ENCODE results near the gene LRRC9.
"Not testable (repeated sequence)": the region's sequence is repeated elsewhere in the genome, so short reads cannot be mapped to it uniquely, and the experiment has no call there.

The LRRC9 gene

GRCh38 chr14:59939828-59940227 lies 19.9 kb downstream of the LRRC9 start:
- Histone ChIP-seq H3K4me2 (ENCODE audit: low read depth, low read length, poor library complexity, severe bottlenecking) (peak overlapping the region; percentile 28), H3K36me3 (ENCODE audit: low read length) (0 out of 2 replicates have a peak, but pooled peaks cover 3% of the 10 kb centered on the region), H3K9me2 (replicated peaks; ENCODE audit: insufficient read depth, low read length) (no peaks in the 10 kb centered on the region), H4K20me1 (ENCODE audit: low read depth, low read length) (no peaks in the 10 kb centered on the region), H3K9ac (ENCODE audit: low read length) (no peak overlapping the region), H3K27me3 (ENCODE audit: low read length) (no peaks in the 10 kb centered on the region), H3K79me2 (ENCODE audit: insufficient read depth, low read length) (no peaks in the 10 kb centered on the region), H3K9me3 (ENCODE audit: insufficient read depth, low read length) (no peaks in the 10 kb centered on the region), H3K4me3 (ENCODE audit: insufficient read depth, low read length, poor library complexity, severe bottlenecking) (no peak overlapping the region), H3F3A (ENCODE audit: insufficient read depth) (peaks cover 25% of the 10 kb centered on the region), H2AFZ (ENCODE audit: low read depth, low read length, severe bottlenecking) (no peak overlapping the region), H3K27ac (ENCODE audit: low read depth, low read length) (no peak overlapping the region)
- TF ChIP-seq EZH2phosphoT487 (conservative IDR thresholded peaks at IDR 0.05; ENCODE audit: low read length) = no peak
- TF ChIP-seq, protein P1, sequence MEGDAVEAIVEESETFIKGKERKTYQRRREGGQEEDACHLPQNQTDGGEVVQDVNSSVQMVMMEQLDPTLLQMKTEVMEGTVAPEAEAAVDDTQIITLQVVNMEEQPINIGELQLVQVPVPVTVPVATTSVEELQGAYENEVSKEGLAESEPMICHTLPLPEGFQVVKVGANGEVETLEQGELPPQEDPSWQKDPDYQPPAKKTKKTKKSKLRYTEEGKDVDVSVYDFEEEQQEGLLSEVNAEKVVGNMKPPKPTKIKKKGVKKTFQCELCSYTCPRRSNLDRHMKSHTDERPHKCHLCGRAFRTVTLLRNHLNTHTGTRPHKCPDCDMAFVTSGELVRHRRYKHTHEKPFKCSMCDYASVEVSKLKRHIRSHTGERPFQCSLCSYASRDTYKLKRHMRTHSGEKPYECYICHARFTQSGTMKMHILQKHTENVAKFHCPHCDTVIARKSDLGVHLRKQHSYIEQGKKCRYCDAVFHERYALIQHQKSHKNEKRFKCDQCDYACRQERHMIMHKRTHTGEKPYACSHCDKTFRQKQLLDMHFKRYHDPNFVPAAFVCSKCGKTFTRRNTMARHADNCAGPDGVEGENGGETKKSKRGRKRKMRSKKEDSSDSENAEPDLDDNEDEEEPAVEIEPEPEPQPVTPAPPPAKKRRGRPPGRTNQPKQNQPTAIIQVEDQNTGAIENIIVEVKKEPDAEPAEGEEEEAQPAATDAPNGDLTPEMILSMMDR (IDR thresholded peaks at IDR 0.05; ENCODE audit: insufficient read depth, low read length, poor library complexity, severe bottlenecking) = no peak

- not testable (repeated sequence) for H3K36me3 ChIP-seq (ENCODE audit: low read length); H3K4me3 ChIP-seq (ENCODE audit: insufficient read depth, low read length, poor library complexity, severe bottlenecking); H3K9me3 ChIP-seq (ENCODE audit: insufficient read depth, low read length); H3K27me3 ChIP-seq (ENCODE audit: low read length); H3K9me2 ChIP-seq (replicated peaks; ENCODE audit: insufficient read depth, low read length); H3K79me2 ChIP-seq (ENCODE audit: insufficient read depth, low read length); H4K20me1 ChIP-seq (ENCODE audit: low read depth, low read length)
- peak overlapping the region; percentile 86 for H3K27ac ChIP-seq (ENCODE audit: low read depth, low read length)
- H3K4me2 ChIP-seq (ENCODE audit: low read depth, low read length, poor library complexity, severe bottlenecking) = peak overlapping the region; percentile 66
- peak overlapping the region; percentile 32; the same call in 1 of the 2 replicates for H3K9ac ChIP-seq (ENCODE audit: low read length)
- peak overlapping the region; percentile 56 for H2AFZ ChIP-seq (ENCODE audit: low read depth, low read length, severe bottlenecking)
- peaks cover 32% of the 10 kb centered on the region for H3F3A ChIP-seq (ENCODE audit: insufficient read depth)
Observed at GRCh38 chr14:59942296-59942862, 22.4 kb downstream of the LRRC9 start.

DNA sequence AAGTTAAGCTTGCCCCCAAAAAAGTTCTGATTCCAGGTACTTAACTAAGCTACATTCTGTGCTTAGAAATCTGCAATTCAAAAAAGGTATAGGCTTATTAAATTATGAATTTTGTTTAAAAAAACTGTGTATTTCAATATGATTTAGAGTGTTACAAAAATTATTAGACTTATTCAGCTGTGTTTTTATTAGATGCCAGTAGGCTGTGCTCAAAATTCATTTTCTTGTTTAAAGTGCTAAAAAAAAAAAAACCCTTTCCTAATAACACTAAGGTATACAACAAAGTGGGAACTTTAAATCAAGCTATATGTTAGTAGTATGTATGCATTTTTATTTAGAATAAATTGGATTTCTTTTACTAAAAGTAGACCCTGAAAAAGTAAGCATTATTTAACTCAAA lies 25.0 kb downstream of the LRRC9 start:
- Histone ChIP-seq H3K9me2 (replicated peaks; ENCODE audit: insufficient read depth, low read length) (no peaks in the 10 kb centered on the region), H4K20me1 (ENCODE audit: low read depth, low read length) (no peaks in the 10 kb centered on the region), H3K27ac (ENCODE audit: low read depth, low read length) (peak overlapping the region; percentile 86), H3K9me3 (ENCODE audit: insufficient read depth, low read length) (no peaks in the 10 kb centered on the region), H3F3A (ENCODE audit: insufficient read depth) (peaks cover 29% of the 10 kb centered on the region), H2AFZ (ENCODE audit: low read depth, low read length, severe bottlenecking) (peak overlapping the region; percentile 56), H3K27me3 (ENCODE audit: low read length) (no peaks in the 10 kb centered on the region), H3K36me3 (ENCODE audit: low read length) (0 out of 2 replicates have a peak, but pooled peaks cover 3% of the 10 kb centered on the region), H3K4me3 (ENCODE audit: insufficient read depth, low read length, poor library complexity, severe bottlenecking) (no peak overlapping the region), H3K79me2 (ENCODE audit: insufficient read depth, low read length) (no peaks in the 10 kb centered on the region), H3K9ac (ENCODE audit: low read length) (peak overlapping the region; percentile 32; the same call in 1 of the 2 replicates), H3K4me2 (ENCODE audit: low read depth, low read length, poor library complexity, severe bottlenecking) (peak overlapping the region; percentile 66)
- TF ChIP-seq, protein P1 (IDR thresholded peaks at IDR 0.05; ENCODE audit: insufficient read depth, low read length, poor library complexity, severe bottlenecking) = peak; percentile 42
- no peak for TF ChIP-seq EZH2phosphoT487 (conservative IDR thresholded peaks at IDR 0.05; ENCODE audit: low read length)

- H3K4me3 ChIP-seq (ENCODE audit: insufficient read depth, low read length, poor library complexity, severe bottlenecking); H3K9me3 ChIP-seq (ENCODE audit: insufficient read depth, low read length); H3K27me3 ChIP-seq (ENCODE audit: low read length); H3K4me2 ChIP-seq (ENCODE audit: low read depth, low read length, poor library complexity, severe bottlenecking); H3K9ac ChIP-seq (ENCODE audit: low read length); H4K20me1 ChIP-seq (ENCODE audit: low read depth, low read length); H3K36me3 ChIP-seq (ENCODE audit: low read length); H3K9me2 ChIP-seq (replicated peaks; ENCODE audit: insufficient read depth, low read length); H3F3A ChIP-seq (ENCODE audit: insufficient read depth); H3K79me2 ChIP-seq (ENCODE audit: insufficient read depth, low read length); H3K27ac ChIP-seq (ENCODE audit: low read depth, low read length); H2AFZ ChIP-seq (ENCODE audit: low read depth, low read length, severe bottlenecking): not testable (repeated sequence)
Observed at GRCh38 chr14:59952141-59952540, 32.2 kb downstream of the LRRC9 start.

- not testable (repeated sequence) for H3K9me2 ChIP-seq (replicated peaks; ENCODE audit: insufficient read depth, low read length); H2AFZ ChIP-seq (ENCODE audit: low read depth, low read length, severe bottlenecking); H3K4me2 ChIP-seq (ENCODE audit: low read depth, low read length, poor library complexity, severe bottlenecking); H3K36me3 ChIP-seq (ENCODE audit: low read length); H3K27ac ChIP-seq (ENCODE audit: low read depth, low read length); H3K9ac ChIP-seq (ENCODE audit: low read length); H3F3A ChIP-seq (ENCODE audit: insufficient read depth); H3K27me3 ChIP-seq (ENCODE audit: low read length); H3K4me3 ChIP-seq (ENCODE audit: insufficient read depth, low read length, poor library complexity, severe bottlenecking); H3K79me2 ChIP-seq (ENCODE audit: insufficient read depth, low read length); H3K9me3 ChIP-seq (ENCODE audit: insufficient read depth, low read length); H4K20me1 ChIP-seq (ENCODE audit: low read depth, low read length)
Observed at GRCh38 chr14:59957890-59958289, 37.9 kb downstream of the LRRC9 start.

Measured in SU-DHL-6 (cell line).